ENCODE data around the gene GCH1.

GCH1 gene

GRCh38 chr14:54902521-54903420, at the start of gene GCH1:
TSS of gene GCH1 (minus strand) at chr14:54902826. CDS start at chr14:54902663, 163 bp downstream.
- FAIRE-seq (no peak), DNase-seq (ENCODE audit: insufficient read length, low spot score) (no peak)
- TF ChIP-seq CTCF (IDR thresholded peaks at IDR 0.05; ENCODE audit: insufficient read depth, missing control alignments), result peak; percentile 16

GRCh38 chr14:54947230-54947629, 44.6 kb upstream of the GCH1 start:
- DNase-seq (ENCODE audit: insufficient read length, low spot score), result no peak
- no peak for TF ChIP-seq CTCF (IDR thresholded peaks at IDR 0.05; ENCODE audit: insufficient read depth, missing control alignments)
- no peak for FAIRE-seq

GRCh38 chr14:54946500-54946899, 43.9 kb upstream of the GCH1 start:
- no peak for DNase-seq (ENCODE audit: insufficient read length, low spot score)
- FAIRE-seq, result no peak
- TF ChIP-seq CTCF (IDR thresholded peaks at IDR 0.05; ENCODE audit: insufficient read depth, missing control alignments), result no peak

- FAIRE-seq (no peak), DNase-seq (ENCODE audit: insufficient read length, low spot score) (no peak)
- TF ChIP-seq CTCF (IDR thresholded peaks at IDR 0.05; ENCODE audit: insufficient read depth, missing control alignments), result no peak
Observed at GRCh38 chr14:54944737-54945391, 42.2 kb upstream of the GCH1 start.

- DNase-seq (ENCODE audit: insufficient read length, low spot score) (no peak), FAIRE-seq (no peak)
- no peak for TF ChIP-seq CTCF (IDR thresholded peaks at IDR 0.05; ENCODE audit: insufficient read depth, missing control alignments)
Observed at GRCh38 chr14:54942913-54943312, 40.3 kb upstream of the GCH1 start.

- DNase-seq (ENCODE audit: insufficient read length, low spot score), result no peak
- FAIRE-seq, result no peak
- TF ChIP-seq CTCF (IDR thresholded peaks at IDR 0.05; ENCODE audit: insufficient read depth, missing control alignments), result no peak
Observed at GRCh38 chr14:54936816-54937215, 34.2 kb upstream of the GCH1 start.

GRCh38 chr14:54935958-54936357, 33.3 kb upstream of the GCH1 start:
- FAIRE-seq (no peak), DNase-seq (ENCODE audit: insufficient read length, low spot score) (no peak)
- TF ChIP-seq CTCF (IDR thresholded peaks at IDR 0.05; ENCODE audit: insufficient read depth, missing control alignments), result no peak

Measured in D721Med (cell line).